ENCODE data around the gene NME9. TPM values are rescaled to one million over a fixed set of nuclear protein-coding genes. Genes with fewer than 3 reads are reported as not detected.

The NME9 gene
- total RNA-seq, 1 experiment from 2014 or later: not detected

- Mint-ChIP-seq H3K27me3 (ENCODE audit: low read depth) (no peaks in the 10 kb centered on the region), H3K4me1 (peaks cover 6% of the 10 kb centered on the region), H3K9me3 (no peaks in the 10 kb centered on the region), H3K27ac (no peak overlapping the region), H3K4me3 (no peak overlapping the region), H3K36me3 (peaks cover 4% of the 10 kb centered on the region; the same call in 1 of the 2 replicates)
- CTCF ChIA-PET: no interaction called here
- no peak for TF ChIP-seq ZBTB21 (CRISPR knock-in tag; IDR thresholded peaks at IDR 0.05; ENCODE audit: borderline replicate concordance)
- TF ChIP-seq FOXP1 (CRISPR knock-in tag; IDR thresholded peaks at IDR 0.05; ENCODE audit: borderline replicate concordance): no peak
- no peak for TF ChIP-seq OVOL2 (CRISPR knock-in tag; IDR thresholded peaks at IDR 0.05; ENCODE audit: borderline replicate concordance)
- TF ChIP-seq ELF4 (CRISPR knock-in tag; IDR thresholded peaks at IDR 0.05; ENCODE audit: low read depth): no peak
- ATAC-seq (no peak), DNase-seq (ENCODE audit: low spot score) (no peak)
- POLR2A ChIA-PET: no interaction called here
Measured at GRCh38 chr3:138378990-138379389, 49.3 kb upstream of the NME9 start.

- Mint-ChIP-seq H3K27ac (no peak overlapping the region), H3K9me3 (no peaks in the 10 kb centered on the region), H3K4me1 (peaks cover 8% of the 10 kb centered on the region), H3K36me3 (peaks cover 7% of the 10 kb centered on the region; the same call in 1 of the 2 replicates), H3K4me3 (no peak overlapping the region), H3K27me3 (ENCODE audit: low read depth) (no peaks in the 10 kb centered on the region)
- DNase-seq (ENCODE audit: low spot score) (no peak), ATAC-seq (no peak)
- ChIA-PET POLR2A (no interaction called here), CTCF (no interaction called here)
- no peak for TF ChIP-seq FOXP4 (CRISPR knock-in tag; IDR thresholded peaks at IDR 0.05)
- TF ChIP-seq ESRRA (CRISPR knock-in tag; IDR thresholded peaks at IDR 0.05; ENCODE audit: borderline replicate concordance): no peak
- TF ChIP-seq GRHL2 (CRISPR knock-in tag; IDR thresholded peaks at IDR 0.05; ENCODE audit: insufficient replicate concordance, severe bottlenecking): no peak
- TF ChIP-seq, protein P1, sequence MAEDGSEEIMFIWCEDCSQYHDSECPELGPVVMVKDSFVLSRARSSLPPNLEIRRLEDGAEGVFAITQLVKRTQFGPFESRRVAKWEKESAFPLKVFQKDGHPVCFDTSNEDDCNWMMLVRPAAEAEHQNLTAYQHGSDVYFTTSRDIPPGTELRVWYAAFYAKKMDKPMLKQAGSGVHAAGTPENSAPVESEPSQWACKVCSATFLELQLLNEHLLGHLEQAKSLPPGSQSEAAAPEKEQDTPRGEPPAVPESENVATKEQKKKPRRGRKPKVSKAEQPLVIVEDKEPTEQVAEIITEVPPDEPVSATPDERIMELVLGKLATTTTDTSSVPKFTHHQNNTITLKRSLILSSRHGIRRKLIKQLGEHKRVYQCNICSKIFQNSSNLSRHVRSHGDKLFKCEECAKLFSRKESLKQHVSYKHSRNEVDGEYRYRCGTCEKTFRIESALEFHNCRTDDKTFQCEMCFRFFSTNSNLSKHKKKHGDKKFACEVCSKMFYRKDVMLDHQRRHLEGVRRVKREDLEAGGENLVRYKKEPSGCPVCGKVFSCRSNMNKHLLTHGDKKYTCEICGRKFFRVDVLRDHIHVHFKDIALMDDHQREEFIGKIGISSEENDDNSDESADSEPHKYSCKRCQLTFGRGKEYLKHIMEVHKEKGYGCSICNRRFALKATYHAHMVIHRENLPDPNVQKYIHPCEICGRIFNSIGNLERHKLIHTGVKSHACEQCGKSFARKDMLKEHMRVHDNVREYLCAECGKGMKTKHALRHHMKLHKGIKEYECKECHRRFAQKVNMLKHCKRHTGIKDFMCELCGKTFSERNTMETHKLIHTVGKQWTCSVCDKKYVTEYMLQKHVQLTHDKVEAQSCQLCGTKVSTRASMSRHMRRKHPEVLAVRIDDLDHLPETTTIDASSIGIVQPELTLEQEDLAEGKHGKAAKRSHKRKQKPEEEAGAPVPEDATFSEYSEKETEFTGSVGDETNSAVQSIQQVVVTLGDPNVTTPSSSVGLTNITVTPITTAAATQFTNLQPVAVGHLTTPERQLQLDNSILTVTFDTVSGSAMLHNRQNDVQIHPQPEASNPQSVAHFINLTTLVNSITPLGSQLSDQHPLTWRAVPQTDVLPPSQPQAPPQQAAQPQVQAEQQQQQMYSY (CRISPR knock-in tag; IDR thresholded peaks at IDR 0.05): no peak
- TF ChIP-seq SOX15 (CRISPR knock-in tag; IDR thresholded peaks at IDR 0.05): no peak
- TF ChIP-seq NFATC4 (CRISPR knock-in tag; IDR thresholded peaks at IDR 0.05): no peak
- no peak for TF ChIP-seq OVOL2 (CRISPR knock-in tag; IDR thresholded peaks at IDR 0.05; ENCODE audit: borderline replicate concordance)
- no peak for TF ChIP-seq CBFB (CRISPR knock-in tag; IDR thresholded peaks at IDR 0.05; ENCODE audit: low read depth)
- TF ChIP-seq GABPB1 (CRISPR knock-in tag; IDR thresholded peaks at IDR 0.05): no peak
- no peak for TF ChIP-seq ZBTB21 (CRISPR knock-in tag; IDR thresholded peaks at IDR 0.05; ENCODE audit: borderline replicate concordance)
- no peak for TF ChIP-seq TCF7 (CRISPR knock-in tag; IDR thresholded peaks at IDR 0.05; ENCODE audit: low read depth)
- TF ChIP-seq SMAD3 (CRISPR knock-in tag; IDR thresholded peaks at IDR 0.05; ENCODE audit: borderline replicate concordance): no peak
- TF ChIP-seq ZNF423 (CRISPR knock-in tag; IDR thresholded peaks at IDR 0.05): no peak
- TF ChIP-seq ELF4 (CRISPR knock-in tag; IDR thresholded peaks at IDR 0.05; ENCODE audit: low read depth): no peak
- no peak for TF ChIP-seq STAT6 (CRISPR knock-in tag; conservative IDR thresholded peaks at IDR 0.05; ENCODE audit: low read depth)
- no peak for TF ChIP-seq TEAD4 (CRISPR knock-in tag; IDR thresholded peaks at IDR 0.05)
Measured at GRCh38 chr3:138378331-138378730, 48.7 kb upstream of the NME9 start.
